NCI-H526 treated with DMSO at 0.1 percent for 48 hours (cell line): ENCODE measurements around the gene IL23R.
"Not testable (repeated sequence)": the region's sequence is repeated elsewhere in the genome, so short reads cannot be mapped to it uniquely, and the experiment has no call there.

Experiments
- DNase-seq: peaks from one replicate; lab custom pipeline; 2025; lab: John Stamatoyannopoulos, UW

IL23R gene

GRCh38 chr1:67194209-67194863 is 28.1 kb downstream of the IL23R start:
- no peak for DNase-seq

- DNase-seq, result no peak
These were observed 34.5 kb downstream of the IL23R start for GRCh38 chr1:67200755-67201154.

- DNase-seq, result no peak
These were observed 35.6 kb downstream of the IL23R start for GRCh38 chr1:67201891-67202290.

- no peak for DNase-seq
These were observed 38.2 kb downstream of the IL23R start for GRCh38 chr1:67204298-67204980.

DNA sequence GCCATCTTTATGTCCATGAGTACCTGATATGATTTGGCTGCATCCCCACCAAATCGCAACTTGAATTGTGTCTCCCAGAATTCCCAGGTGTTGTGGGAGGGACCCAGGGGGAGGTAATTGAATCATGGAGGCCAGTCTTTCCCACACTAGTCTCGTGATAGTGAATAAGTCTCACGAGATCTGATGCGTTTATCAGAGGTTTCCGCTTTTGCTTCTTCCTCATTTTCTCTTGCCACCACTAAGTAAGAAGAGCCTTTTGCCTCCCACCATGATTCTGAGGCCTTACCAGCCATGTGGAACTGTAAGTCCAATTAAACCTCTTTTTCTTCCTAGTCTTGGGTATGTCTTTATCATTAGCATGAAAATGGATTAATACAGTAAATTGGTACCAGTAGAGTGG is 41.1 kb downstream of the IL23R start:
- DNase-seq, result not testable (repeated sequence)

DNA sequence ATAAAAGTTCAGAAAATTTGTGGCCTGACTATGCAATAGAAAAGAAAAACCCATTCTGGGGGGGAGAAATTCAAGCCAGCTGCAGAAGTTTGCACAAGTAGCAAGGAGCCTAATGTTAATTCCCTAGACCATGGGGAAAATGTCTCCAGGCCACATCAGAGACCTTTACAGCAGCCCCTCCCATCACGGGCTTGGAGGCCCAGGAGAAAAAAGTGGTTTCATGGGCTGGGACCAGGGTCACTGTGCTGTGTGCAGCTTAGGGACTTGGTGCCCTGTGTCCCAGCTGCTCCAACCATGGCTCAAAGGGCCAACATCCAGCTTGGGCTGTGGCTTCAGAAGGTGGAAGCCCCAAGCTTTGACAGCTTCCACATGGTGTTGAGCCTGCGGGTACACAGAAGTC is 42.0 kb downstream of the IL23R start:
- no peak for DNase-seq

DNA sequence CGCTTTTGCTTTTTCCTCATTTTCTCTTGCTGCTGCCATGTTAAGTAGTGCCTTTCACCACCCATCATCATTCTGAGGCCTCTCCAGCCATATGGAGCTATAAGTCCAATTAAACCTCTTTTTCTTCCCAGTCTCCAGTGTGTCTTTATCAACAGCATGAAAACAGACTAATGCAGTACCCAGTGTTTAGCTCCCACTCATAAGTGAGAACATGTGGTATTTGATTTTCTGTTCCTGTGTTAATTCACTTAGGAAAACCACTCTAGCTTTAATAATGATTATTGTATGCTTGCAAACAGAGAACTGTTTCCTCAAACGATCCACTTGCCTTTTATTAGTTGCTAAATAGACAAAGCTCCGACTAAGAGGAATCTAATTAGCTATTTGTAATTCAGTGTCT is 43.3 kb downstream of the IL23R start:
- DNase-seq, result no peak

DNA sequence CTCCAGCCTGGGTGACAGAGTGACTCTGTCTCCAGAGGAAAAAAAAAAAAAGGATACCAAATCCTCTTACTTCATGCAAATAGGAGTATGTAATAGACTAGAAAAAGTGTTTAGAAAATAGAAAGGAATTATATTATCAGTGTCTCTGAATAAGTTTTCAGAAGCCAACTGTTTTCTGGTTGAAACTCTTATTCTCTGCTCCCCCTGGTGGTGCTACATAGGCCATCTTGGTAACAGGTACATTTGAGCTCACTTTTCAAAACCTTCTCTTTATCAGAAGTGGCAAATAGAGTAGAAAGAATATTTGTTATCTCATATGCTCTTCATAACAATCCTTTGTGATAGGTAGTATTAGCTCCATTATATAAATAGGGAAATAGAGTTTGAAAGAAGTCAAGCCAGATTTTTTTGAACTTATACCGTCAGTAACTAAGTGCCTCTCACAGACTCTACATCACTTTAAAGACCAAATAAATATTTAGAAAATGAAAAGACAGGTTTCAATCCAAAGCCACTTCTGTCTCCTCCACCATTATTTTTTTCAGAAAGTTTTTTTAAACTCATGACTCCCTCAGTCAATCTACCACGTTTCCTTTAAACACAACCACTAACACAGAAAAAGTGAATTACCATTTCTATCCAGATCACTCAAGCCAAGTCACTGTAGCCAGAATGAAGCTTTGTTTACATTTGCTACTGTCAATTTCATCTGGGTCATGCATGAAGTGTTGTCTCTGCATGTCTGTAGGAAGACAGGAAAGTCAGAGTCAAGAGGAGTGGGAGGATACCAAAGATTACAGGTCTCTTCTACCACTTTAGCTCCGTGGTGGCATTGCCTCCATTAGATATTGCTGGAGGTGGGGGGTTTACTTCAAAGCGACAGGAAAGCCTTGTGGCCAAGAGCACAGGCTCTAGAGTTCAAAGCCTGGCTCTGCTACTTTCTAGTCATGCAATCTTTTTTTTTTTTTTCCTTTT is 45.6 kb downstream of the IL23R start:
- DNase-seq, result no peak

DNA sequence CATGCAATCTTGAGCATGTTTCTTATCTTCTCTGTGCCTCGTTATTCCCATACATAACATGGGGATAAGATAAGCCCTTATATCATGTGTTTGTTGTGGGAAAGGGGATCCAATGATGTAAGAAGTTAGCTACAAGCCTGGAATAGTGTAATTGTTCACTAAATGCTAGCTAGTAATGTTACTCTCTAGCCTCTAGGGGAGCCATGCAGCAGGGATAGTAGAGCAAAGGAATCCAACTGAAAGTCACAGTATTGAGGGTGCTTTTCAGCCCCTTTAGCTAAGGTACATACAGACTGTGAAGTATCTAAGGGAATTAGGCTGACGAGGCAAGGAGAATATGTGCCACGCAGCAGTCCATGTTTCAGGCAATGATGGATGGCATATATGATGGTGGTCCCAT is 46.9 kb downstream of the IL23R start:
- no peak for DNase-seq

- DNase-seq, result no peak
These were observed 47.7 kb downstream of the IL23R start for GRCh38 chr1:67213948-67214347.

- DNase-seq, result no peak
These were observed 48.3 kb downstream of the IL23R start for GRCh38 chr1:67214420-67215174.

- no peak for DNase-seq
These were observed 50.1 kb downstream of the IL23R start for GRCh38 chr1:67216401-67216800.

- peak; percentile 52 for DNase-seq
These were observed 51.2 kb downstream of the IL23R start for GRCh38 chr1:67217417-67217816.

GRCh38 chr1:67217938-67218337 is 51.7 kb downstream of the IL23R start:
- no peak for DNase-seq

DNA sequence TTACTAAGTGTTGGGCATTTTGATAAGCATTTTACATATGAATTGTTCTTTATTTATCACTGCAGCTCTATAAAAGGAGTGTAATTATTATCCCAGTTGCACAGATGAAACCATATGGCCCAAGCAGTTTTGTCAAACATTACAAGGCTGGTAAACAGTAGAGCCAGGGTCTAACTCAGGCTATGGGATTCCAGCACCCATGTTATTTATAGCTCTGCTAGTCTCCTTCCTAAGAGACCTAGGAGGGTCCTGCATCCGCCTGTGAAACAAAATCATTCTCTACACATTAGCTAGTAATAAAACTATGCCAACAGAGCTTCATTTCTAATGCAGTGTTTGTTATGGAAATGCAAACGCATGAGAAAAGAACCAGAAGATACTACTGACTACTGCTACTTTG is 58.6 kb downstream of the IL23R start:
- DNase-seq, result peak; percentile 55

- no peak for DNase-seq
These were observed 60.4 kb downstream of the IL23R start for GRCh38 chr1:67226688-67227087.

DNA sequence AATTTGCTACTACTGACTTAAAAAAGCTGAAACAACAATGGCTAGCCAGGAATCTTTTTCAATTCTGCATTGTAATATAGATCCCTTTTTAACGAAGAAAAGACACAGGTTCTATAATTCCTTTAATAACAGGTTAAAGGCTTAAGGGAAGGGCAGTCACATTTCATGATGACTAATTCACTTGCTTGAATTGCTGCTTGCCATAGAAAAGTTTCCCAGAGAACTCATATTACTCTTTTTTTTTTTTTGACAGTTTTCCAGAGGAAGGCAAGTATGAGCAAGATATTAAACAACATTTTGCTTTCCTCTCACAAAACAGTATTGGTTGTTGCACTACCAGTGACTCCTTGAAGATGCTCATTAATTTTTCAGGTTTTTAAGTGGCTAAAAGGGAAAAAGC is 60.9 kb downstream of the IL23R start:
- DNase-seq, result no peak

DNA sequence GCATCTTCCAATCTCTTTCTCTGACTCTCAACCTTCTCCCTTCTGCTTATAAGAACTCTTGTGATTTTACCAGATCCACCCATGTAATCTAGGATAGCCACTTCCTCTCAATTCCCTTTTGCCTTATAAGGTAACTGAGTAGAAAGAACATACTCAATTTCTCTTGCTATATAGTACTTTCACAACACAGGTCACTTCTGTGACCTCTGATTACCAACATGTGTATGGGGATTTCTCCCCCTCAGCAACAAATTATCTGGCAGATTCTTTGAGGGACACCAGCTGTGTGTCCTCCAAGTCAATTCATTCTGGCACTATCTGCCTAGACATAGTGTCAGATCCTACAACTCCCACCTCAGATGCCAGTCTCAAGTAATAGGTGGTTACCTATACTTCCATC is 62.5 kb downstream of the IL23R start:
- no peak for DNase-seq

GRCh38 chr1:67230539-67230938 is 64.3 kb downstream of the IL23R start:
- peak; percentile 19 for DNase-seq

DNA sequence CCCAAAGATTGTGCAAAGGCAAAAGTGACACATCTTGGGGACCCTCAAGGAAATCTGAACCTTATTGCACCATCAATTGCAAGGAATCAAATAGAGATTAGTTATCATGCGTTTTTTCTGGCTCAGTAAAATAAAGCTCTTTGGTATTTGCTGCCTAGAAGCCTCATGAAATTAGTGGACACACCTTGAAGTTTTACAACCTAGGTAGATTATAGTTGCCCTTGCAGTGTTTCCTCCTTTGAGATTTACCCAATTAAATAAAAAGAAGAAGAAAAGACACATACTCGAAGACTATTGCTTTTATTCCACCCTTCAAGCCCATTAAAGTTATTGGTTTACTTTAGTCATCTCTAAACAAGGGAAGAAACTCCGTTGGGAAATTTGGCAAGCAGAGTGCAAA is 70.0 kb downstream of the IL23R start:
- no peak for DNase-seq

DNA sequence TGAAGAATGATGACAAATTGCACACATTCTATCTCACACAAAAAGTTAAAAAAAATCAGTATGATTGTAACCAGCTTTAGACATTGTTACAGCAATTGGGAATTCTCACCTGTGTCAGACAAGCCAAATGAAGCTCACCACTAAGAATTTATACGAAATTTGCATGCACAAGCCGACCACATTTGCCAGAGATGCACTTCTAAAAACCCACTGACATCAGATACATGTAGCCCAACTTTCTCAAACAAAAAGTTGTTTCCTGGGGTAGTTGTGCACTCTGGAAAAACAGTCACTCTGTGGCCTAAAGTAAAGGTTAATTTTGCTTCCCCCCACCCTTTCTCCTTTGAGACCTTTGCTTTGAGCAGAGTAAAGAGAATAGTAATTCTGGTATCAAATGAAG is 73.5 kb downstream of the IL23R start:
- peak; percentile 28 for DNase-seq

DNA sequence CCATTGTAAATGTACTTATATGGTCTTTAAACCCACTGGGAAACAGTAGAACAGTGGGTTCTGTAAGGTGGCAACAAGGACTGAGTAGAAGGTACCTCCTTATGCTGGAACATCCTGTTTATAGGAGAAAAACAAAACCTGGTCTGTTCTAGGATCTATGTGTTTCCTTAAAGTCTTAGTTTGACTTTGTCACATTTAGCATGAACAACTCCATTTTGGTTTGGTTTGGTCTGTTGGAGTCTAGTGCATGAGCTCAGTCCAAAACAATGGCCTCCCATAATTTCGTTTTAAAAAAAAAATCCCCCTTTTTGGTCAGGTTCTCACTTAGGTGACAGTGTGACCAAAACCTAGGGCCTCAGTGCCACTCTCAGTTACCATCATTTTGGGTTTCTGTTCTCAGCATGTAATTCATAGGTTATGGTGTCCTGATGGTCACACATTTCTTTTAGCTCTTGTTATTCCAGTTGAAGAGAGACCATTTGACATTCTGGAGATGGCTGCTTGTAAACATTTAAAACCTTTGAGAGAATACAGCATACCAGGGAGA is 75.0 kb downstream of the IL23R start:
- no peak for DNase-seq
